OCI-LY3 (cell line): Measurements from ENCODE around the gene ACSM6.

Experiments used
- H2AFZ ChIP-seq: fragments of 200-600, 300-600 bp; shearing (Covaris generic); 2 replicates; pipeline ENCODE4 v1.6.0; 2014; ENCODE audit warnings: antibody characterized with exemption, low read depth, low read length
- H3K27ac ChIP-seq: fragments of 200-600, 300-600 bp; sonication (generic); 2 replicates; pipeline ENCODE4 v1.5.1; 2014; ENCODE audit warnings: mild to moderate bottlenecking, low read length, moderate library complexity, mixed read lengths
- H3K27me3 ChIP-seq: fragments of 200-600, 300-600 bp; sonication (generic); 2 replicates; pipeline ENCODE4 v1.6.1; 2014; ENCODE audit warnings: low read depth, low read length, mixed read lengths
- H3K36me3 ChIP-seq: fragments of 200-600, 300-600 bp; sonication (generic); replicated peaks from 2 replicates; pipeline ENCODE3; 2014; ENCODE audit warnings: low read depth, low read length, mixed read lengths
- H3K4me1 ChIP-seq: fragments of 300-600, 200-600 bp; sonication (generic); 2 replicates; pipeline ENCODE4 v1.6.1; 2014; ENCODE audit warnings: low read length, mixed read lengths
- H3K4me2 ChIP-seq: fragments of 200-600, 300-600 bp; sonication (generic); 2 replicates; pipeline ENCODE4 v1.6.1; 2014; ENCODE audit warnings: low read length, mixed read lengths
- H3K4me3 ChIP-seq: fragments of 300-600, 200-600 bp; sonication (generic); 2 replicates; pipeline ENCODE4 v1.5.1; 2014; ENCODE audit warnings: antibody characterized with exemption, mild to moderate bottlenecking, low read length, moderate library complexity
- H3K79me2 ChIP-seq: fragments of 300-600, 200-600 bp; shearing (Covaris generic); 2 replicates; pipeline ENCODE4 v1.6.1; 2014; ENCODE audit warnings: mild to moderate bottlenecking, low read length, mixed read lengths
- H3K9ac ChIP-seq: fragments of 300-600, 200-600 bp; shearing (Covaris generic); 2 replicates; pipeline ENCODE4 v1.6.0; 2014; ENCODE audit warnings: mild to moderate bottlenecking, low read length, moderate library complexity
- H3K9me3 ChIP-seq: fragments of 200-600, 300-600 bp; shearing (Covaris generic); 2 replicates; pipeline ENCODE4 v1.6.1; 2014; ENCODE audit warnings: low read length, mixed read lengths; ENCODE audit not compliant: insufficient read depth
- H4K20me1 ChIP-seq: fragments of 200-600, 300-600 bp; sonication (generic); 2 replicates; pipeline ENCODE4 v1.6.1; 2016; ENCODE audit warnings: low read length, mixed read lengths; ENCODE audit not compliant: insufficient read depth
- EZH2phosphoT487 ChIP-seq: fragments of 200-600 bp; shearing (Covaris generic); IDR thresholded peaks from 2 replicates; pipeline ENCODE4 v1.6.1; 2018; ENCODE audit warnings: antibody characterized with exemption, mixed run types, low read depth
- TF ChIP-seq, protein P1 (sequence below): fragments of 200-600, 300-600 bp; sonication (generic); IDR thresholded peaks from 2 replicates; pipeline ENCODE4 v1.5.1; 2014; ENCODE audit warnings: antibody characterized with exemption, low read length, low read depth

ACSM6 gene

DNA sequence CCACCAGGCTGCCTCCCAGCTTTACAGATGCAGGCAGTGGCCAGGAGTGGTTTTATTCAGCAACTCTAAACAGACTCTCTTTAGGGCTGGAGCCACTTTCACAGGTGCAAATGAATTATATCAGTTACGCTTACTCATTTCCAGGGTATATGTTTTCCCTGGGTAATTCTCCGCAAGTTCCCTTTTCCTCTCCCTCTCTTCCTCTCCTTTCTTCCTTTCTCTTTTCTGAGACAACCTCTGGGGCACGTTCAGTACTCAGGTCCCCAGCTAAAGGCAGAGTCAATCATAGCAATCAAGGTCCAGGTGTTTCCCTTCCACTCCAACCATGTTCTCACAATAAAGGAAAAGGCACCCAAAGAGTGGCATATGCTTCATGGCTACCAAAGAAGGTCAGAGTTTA, 55.4 kb downstream of the ACSM6 start:
- Histone ChIP-seq H3K79me2 (no peaks in the 10 kb centered on the region), H3K4me2 (no peak overlapping the region), H3K9me3 (no peaks in the 10 kb centered on the region), H2AFZ (no peak overlapping the region), H3K27ac (no peak overlapping the region), H3K4me1 (peaks cover 23% of the 10 kb centered on the region), H3K36me3 (no peaks in the 10 kb centered on the region), H3K27me3 (peaks cover 31% of the 10 kb centered on the region), H3K9ac (no peak overlapping the region), H4K20me1 (peaks cover 14% of the 10 kb centered on the region), H3K4me3 (no peak overlapping the region)
- TF ChIP-seq, protein P1, sequence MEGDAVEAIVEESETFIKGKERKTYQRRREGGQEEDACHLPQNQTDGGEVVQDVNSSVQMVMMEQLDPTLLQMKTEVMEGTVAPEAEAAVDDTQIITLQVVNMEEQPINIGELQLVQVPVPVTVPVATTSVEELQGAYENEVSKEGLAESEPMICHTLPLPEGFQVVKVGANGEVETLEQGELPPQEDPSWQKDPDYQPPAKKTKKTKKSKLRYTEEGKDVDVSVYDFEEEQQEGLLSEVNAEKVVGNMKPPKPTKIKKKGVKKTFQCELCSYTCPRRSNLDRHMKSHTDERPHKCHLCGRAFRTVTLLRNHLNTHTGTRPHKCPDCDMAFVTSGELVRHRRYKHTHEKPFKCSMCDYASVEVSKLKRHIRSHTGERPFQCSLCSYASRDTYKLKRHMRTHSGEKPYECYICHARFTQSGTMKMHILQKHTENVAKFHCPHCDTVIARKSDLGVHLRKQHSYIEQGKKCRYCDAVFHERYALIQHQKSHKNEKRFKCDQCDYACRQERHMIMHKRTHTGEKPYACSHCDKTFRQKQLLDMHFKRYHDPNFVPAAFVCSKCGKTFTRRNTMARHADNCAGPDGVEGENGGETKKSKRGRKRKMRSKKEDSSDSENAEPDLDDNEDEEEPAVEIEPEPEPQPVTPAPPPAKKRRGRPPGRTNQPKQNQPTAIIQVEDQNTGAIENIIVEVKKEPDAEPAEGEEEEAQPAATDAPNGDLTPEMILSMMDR = no peak
- TF ChIP-seq EZH2phosphoT487 = no peak

DNA sequence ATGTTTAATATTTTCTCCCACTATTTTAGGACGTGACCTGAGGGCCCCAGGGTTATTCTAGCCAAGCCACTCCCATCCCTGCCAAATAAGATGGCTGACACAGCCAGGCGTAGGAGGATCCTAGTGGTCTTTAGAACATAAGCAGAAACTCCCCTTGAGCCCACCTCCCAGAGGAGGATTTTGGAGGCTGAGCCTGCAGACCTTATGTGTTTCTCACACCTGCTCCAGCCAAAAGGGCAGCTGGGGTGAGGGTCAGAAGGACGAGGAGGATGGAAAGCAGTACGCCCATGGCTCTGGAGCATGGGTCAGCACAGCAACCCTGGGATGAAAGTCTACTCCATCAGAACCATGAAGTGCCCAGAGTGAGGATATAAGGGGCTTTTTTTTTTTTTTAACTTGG, 56.8 kb downstream of the ACSM6 start:
- Histone ChIP-seq H4K20me1 (peaks cover 11% of the 10 kb centered on the region), H3K79me2 (no peaks in the 10 kb centered on the region), H2AFZ (no peak overlapping the region), H3K4me1 (peaks cover 10% of the 10 kb centered on the region), H3K36me3 (no peaks in the 10 kb centered on the region), H3K4me2 (no peak overlapping the region), H3K4me3 (no peak overlapping the region), H3K9ac (no peak overlapping the region), H3K27ac (no peak overlapping the region), H3K9me3 (no peaks in the 10 kb centered on the region), H3K27me3 (peaks cover 20% of the 10 kb centered on the region)
- TF ChIP-seq, protein P1 = no peak
- TF ChIP-seq EZH2phosphoT487 = no peak

DNA sequence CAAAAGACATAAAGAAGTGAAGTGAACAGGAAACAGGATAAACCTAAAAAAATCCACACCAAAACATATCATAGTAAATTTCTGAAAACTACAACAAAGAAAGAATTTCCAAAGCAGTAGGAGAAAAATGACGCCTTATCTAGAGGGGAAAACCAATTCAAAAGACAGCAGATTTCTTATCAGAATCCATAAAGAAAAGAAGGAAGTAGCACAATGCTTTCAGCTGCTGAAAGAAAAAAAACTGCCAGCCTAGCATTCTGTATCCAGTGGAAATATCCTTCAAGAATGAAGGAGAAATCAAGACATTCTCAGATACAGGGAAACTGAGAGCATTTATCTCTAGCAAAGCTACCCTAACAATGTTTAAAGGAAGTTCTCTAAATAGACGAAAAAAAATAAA, 59.0 kb downstream of the ACSM6 start:
- Histone ChIP-seq H3K36me3 (no peaks in the 10 kb centered on the region), H3K27ac (no peak overlapping the region), H3K79me2 (no peaks in the 10 kb centered on the region), H3K9ac (no peak overlapping the region), H3K4me1 (no peaks in the 10 kb centered on the region), H3K27me3 (0 out of 2 replicates have a peak, but pooled peaks cover 3% of the 10 kb centered on the region), H4K20me1 (no peaks in the 10 kb centered on the region), H3K4me2 (no peak overlapping the region), H3K4me3 (no peak overlapping the region), H2AFZ (no peak overlapping the region), H3K9me3 (no peaks in the 10 kb centered on the region)
- TF ChIP-seq, protein P1 = no peak
- no peak for TF ChIP-seq EZH2phosphoT487

DNA sequence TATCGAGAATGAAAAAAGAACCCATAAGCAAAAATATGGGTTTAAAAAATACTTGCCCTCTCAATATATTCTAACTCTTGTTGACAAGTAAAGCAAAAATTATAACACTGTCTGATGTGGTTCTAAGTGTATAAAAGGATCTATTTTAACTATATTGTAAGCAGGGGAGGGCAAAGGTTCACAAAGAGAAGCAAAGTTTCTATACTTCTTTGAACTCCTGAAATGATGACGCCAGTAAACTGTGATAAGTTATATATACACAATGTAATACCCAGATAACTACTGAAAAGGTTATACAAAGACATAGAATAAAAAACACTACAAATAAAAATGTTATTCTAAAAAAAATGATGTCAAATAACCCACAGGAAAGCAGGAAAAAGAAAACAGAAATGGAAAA, 59.6 kb downstream of the ACSM6 start:
- Histone ChIP-seq H3K9me3 (no peaks in the 10 kb centered on the region), H3K4me1 (no peaks in the 10 kb centered on the region), H3K4me3 (no peak overlapping the region), H3K9ac (no peak overlapping the region), H3K36me3 (no peaks in the 10 kb centered on the region), H3K4me2 (no peak overlapping the region), H4K20me1 (no peaks in the 10 kb centered on the region), H3K79me2 (no peaks in the 10 kb centered on the region), H3K27ac (no peak overlapping the region), H3K27me3 (0 out of 2 replicates have a peak, but pooled peaks cover 3% of the 10 kb centered on the region), H2AFZ (no peak overlapping the region)
- TF ChIP-seq, protein P1 = no peak
- TF ChIP-seq EZH2phosphoT487 = no peak
